Measurements from ENCODE around the gene SPTBN1. TPM values are rescaled to one million over a fixed set of nuclear protein-coding genes. Genes with fewer than 3 reads are reported as not detected.
A peak's percentile ranks its signal among the peaks of the same experiment; 100 is the strongest.

Gene SPTBN1
- total and polyA plus RNA-seq, 2 of the 13 experiments (the other 11 are each of a cell fraction or from before 2014, with no cell fraction given), result 123 to 299 TPM

- TF ChIP-seq, protein P1, sequence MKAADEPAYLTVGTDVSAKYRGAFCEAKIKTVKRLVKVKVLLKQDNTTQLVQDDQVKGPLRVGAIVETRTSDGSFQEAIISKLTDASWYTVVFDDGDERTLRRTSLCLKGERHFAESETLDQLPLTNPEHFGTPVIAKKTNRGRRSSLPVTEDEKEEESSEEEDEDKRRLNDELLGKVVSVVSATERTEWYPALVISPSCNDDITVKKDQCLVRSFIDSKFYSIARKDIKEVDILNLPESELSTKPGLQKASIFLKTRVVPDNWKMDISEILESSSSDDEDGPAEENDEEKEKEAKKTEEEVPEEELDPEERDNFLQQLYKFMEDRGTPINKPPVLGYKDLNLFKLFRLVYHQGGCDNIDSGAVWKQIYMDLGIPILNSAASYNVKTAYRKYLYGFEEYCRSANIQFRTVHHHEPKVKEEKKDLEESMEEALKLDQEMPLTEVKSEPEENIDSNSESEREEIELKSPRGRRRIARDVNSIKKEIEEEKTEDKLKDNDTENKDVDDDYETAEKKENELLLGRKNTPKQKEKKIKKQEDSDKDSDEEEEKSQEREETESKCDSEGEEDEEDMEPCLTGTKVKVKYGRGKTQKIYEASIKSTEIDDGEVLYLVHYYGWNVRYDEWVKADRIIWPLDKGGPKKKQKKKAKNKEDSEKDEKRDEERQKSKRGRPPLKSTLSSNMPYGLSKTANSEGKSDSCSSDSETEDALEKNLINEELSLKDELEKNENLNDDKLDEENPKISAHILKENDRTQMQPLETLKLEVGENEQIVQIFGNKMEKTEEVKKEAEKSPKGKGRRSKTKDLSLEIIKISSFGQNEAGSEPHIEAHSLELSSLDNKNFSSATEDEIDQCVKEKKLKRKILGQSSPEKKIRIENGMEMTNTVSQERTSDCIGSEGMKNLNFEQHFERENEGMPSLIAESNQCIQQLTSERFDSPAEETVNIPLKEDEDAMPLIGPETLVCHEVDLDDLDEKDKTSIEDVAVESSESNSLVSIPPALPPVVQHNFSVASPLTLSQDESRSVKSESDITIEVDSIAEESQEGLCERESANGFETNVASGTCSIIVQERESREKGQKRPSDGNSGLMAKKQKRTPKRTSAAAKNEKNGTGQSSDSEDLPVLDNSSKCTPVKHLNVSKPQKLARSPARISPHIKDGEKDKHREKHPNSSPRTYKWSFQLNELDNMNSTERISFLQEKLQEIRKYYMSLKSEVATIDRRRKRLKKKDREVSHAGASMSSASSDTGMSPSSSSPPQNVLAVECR (CRISPR knock-in tag; IDR thresholded peaks at IDR 0.05; ENCODE audit: borderline replicate concordance), result peak; percentile 88
- TF ChIP-seq ONECUT2 (CRISPR knock-in tag; IDR thresholded peaks at IDR 0.05) (no peak), SOX13 (IDR thresholded peaks at IDR 0.05) (no peak), SOX13 (CRISPR knock-in tag; conservative IDR thresholded peaks at IDR 0.05 in 1 of 2, IDR thresholded peaks at IDR 0.05 in 1 of 2) (peak in 1 of 2 experiments; percentile 48; a peak in 1 of 4 replicates), RERE (CRISPR knock-in tag; IDR thresholded peaks at IDR 0.05; ENCODE audit: low read depth) (0 out of 2 replicates have a peak, but pooled peaks have one; percentile 16), SP5 (CRISPR knock-in tag; IDR thresholded peaks at IDR 0.05; ENCODE audit: borderline replicate concordance, low read depth) (peak; percentile 22; the same call in 1 of the 2 replicates), SMAD3 (CRISPR knock-in tag; IDR thresholded peaks at IDR 0.05) (no peak), HBP1 (CRISPR knock-in tag; IDR thresholded peaks at IDR 0.05; ENCODE audit: low read depth) (peak; percentile 59; the same call in 1 of the 2 replicates), PRPF4 (IDR thresholded peaks at IDR 0.05; ENCODE audit: low read depth, low read length, poor library complexity, severe bottlenecking) (no peak), SMARCC2 (IDR thresholded peaks at IDR 0.05) (no peak), ZNF768 (CRISPR knock-in tag; IDR thresholded peaks at IDR 0.05) (peak; percentile 80), ZNF20 (CRISPR knock-in tag; IDR thresholded peaks at IDR 0.05) (no peak), GFI1 (CRISPR knock-in tag; IDR thresholded peaks at IDR 0.05; ENCODE audit: borderline replicate concordance) (peak; percentile 87), REXO4 (CRISPR knock-in tag; IDR thresholded peaks at IDR 0.05; ENCODE audit: borderline replicate concordance) (peak; percentile 45; the same call in 1 of the 2 replicates)
- TF ChIP-seq, protein P2, sequence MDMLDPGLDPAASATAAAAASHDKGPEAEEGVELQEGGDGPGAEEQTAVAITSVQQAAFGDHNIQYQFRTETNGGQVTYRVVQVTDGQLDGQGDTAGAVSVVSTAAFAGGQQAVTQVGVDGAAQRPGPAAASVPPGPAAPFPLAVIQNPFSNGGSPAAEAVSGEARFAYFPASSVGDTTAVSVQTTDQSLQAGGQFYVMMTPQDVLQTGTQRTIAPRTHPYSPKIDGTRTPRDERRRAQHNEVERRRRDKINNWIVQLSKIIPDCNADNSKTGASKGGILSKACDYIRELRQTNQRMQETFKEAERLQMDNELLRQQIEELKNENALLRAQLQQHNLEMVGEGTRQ (IDR thresholded peaks at IDR 0.05; ENCODE audit: low read depth, low read length), result no peak
- TF ChIP-seq, protein P2 (CRISPR knock-in tag; IDR thresholded peaks at IDR 0.05; ENCODE audit: borderline replicate concordance), result no peak
Measured at GRCh38 chr2:54557601-54558187, 101.6 kb downstream of the SPTBN1 start (continued).
